Osteocyte (in vitro differentiated cells): ENCODE measurements around the gene ZNF445. TPM values are rescaled to one million over a fixed set of nuclear protein-coding genes. Genes with fewer than 3 reads are reported as not detected.

Source experiments
- DNase-seq: peaks from one replicate; pipeline ENCODE4 v3.0.0; 2021; ENCODE audit warnings: mixed read lengths; ENCODE audit not compliant: unreplicated experiment; ENCODE audit errors: extremely low spot score
- H3K27ac Mint-ChIP-seq: one replicate; pipeline ENCODE4 v1.8.0; 2021; ENCODE audit warnings: mild to moderate bottlenecking, mixed read lengths; ENCODE audit not compliant: unreplicated experiment
- H3K27me3 Mint-ChIP-seq: one replicate; pipeline ENCODE4 v1.8.0; 2021; ENCODE audit warnings: mixed read lengths; ENCODE audit not compliant: unreplicated experiment
- H3K36me3 Mint-ChIP-seq: one replicate; pipeline ENCODE4 v1.8.0; 2021; ENCODE audit warnings: mixed read lengths; ENCODE audit not compliant: unreplicated experiment
- H3K4me1 Mint-ChIP-seq: one replicate; pipeline ENCODE4 v1.8.0; 2021; ENCODE audit warnings: mixed read lengths; ENCODE audit not compliant: unreplicated experiment
- H3K4me3 Mint-ChIP-seq: one replicate; pipeline ENCODE4 v1.8.0; 2021; ENCODE audit warnings: mild to moderate bottlenecking, moderate library complexity, mixed read lengths; ENCODE audit not compliant: unreplicated experiment
- H3K9me3 Mint-ChIP-seq: one replicate; pipeline ENCODE4 v1.8.0; 2021; ENCODE audit warnings: mixed read lengths; ENCODE audit not compliant: unreplicated experiment
- total RNA-seq: library from RNA; stranded (reverse); gene quantifications from 2 replicates; pipeline ENCODE4 v1.2.1, GENCODE V29; 2021
- TF ChIP-seq, protein P1 (sequence below): fragments of 200-600 bp; sonication (generic); IDR thresholded peaks from 2 replicates; pipeline ENCODE4 v1.5.0; 2021; ENCODE audit warnings: antibody characterized with exemption, mild to moderate bottlenecking, moderate library complexity

The ZNF445 gene
- total RNA-seq, 1 donor from 2014 or later, result 26.1 TPM

DNA sequence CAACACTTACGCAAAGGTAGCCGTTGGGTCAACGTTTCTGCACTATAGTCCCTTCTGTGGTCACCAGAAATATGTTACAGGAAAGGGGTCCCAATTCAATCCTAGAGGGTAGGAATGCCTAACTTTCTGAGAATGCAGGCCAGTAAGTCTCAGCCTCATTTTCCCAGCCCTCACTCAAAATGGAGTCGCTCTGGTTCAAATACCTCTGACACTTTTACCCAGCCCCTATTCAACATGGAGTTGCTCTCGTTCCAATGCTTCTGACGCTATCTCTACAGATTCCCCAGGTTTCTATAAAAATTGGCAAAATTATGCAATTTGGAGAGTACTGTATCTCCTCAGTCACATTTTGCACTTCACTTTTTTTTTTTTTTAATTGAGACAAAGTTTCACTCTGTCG is 39.7 kb downstream of the ZNF445 start:
- no peak for DNase-seq
- Mint-ChIP-seq H3K36me3 (peaks cover 14% of the 10 kb centered on the region), H3K27ac (no peak overlapping the region), H3K4me3 (no peak overlapping the region), H3K27me3 (no peaks in the 10 kb centered on the region), H3K9me3 (no peaks in the 10 kb centered on the region), H3K4me1 (no peaks in the 10 kb centered on the region)
- TF ChIP-seq, protein P1, sequence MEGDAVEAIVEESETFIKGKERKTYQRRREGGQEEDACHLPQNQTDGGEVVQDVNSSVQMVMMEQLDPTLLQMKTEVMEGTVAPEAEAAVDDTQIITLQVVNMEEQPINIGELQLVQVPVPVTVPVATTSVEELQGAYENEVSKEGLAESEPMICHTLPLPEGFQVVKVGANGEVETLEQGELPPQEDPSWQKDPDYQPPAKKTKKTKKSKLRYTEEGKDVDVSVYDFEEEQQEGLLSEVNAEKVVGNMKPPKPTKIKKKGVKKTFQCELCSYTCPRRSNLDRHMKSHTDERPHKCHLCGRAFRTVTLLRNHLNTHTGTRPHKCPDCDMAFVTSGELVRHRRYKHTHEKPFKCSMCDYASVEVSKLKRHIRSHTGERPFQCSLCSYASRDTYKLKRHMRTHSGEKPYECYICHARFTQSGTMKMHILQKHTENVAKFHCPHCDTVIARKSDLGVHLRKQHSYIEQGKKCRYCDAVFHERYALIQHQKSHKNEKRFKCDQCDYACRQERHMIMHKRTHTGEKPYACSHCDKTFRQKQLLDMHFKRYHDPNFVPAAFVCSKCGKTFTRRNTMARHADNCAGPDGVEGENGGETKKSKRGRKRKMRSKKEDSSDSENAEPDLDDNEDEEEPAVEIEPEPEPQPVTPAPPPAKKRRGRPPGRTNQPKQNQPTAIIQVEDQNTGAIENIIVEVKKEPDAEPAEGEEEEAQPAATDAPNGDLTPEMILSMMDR, result no peak

- TF ChIP-seq, protein P1, result no peak
- Mint-ChIP-seq H3K4me1 (no peaks in the 10 kb centered on the region), H3K4me3 (no peak overlapping the region), H3K9me3 (no peaks in the 10 kb centered on the region), H3K36me3 (peaks cover 4% of the 10 kb centered on the region), H3K27me3 (no peaks in the 10 kb centered on the region), H3K27ac (no peak overlapping the region)
- no peak for DNase-seq
Measured at GRCh38 chr3:44436181-44436580, 41.3 kb downstream of the ZNF445 start.

GRCh38 chr3:44434834-44435510 is 42.5 kb downstream of the ZNF445 start:
- Mint-ChIP-seq H3K4me1 (no peaks in the 10 kb centered on the region), H3K4me3 (no peak overlapping the region), H3K27me3 (no peaks in the 10 kb centered on the region), H3K9me3 (no peaks in the 10 kb centered on the region), H3K27ac (no peak overlapping the region), H3K36me3 (peaks cover 4% of the 10 kb centered on the region)
- TF ChIP-seq, protein P1, result no peak
- DNase-seq, result no peak

GRCh38 chr3:44430466-44430865 is 47.0 kb downstream of the ZNF445 start:
- TF ChIP-seq, protein P1, result no peak
- H3K27me3 Mint-ChIP-seq, result no peaks in the 10 kb centered on the region
- no peak overlapping the region for H3K4me3 Mint-ChIP-seq

GRCh38 chr3:44429459-44429858 is 48.0 kb downstream of the ZNF445 start:
- Mint-ChIP-seq H3K4me3 (no peak overlapping the region), H3K4me1 (no peaks in the 10 kb centered on the region), H3K9me3 (no peaks in the 10 kb centered on the region), H3K36me3 (no peaks in the 10 kb centered on the region), H3K27ac (no peak overlapping the region), H3K27me3 (no peaks in the 10 kb centered on the region)
- TF ChIP-seq, protein P1, result no peak
- DNase-seq, result no peak

More at GRCh38 chr3:44430466-44430865, 47.0 kb downstream of the ZNF445 start:
- Mint-ChIP-seq H3K36me3 (no peaks in the 10 kb centered on the region), H3K4me1 (no peaks in the 10 kb centered on the region), H3K9me3 (no peaks in the 10 kb centered on the region), H3K27ac (no peak overlapping the region)
- DNase-seq, result no peak
